GM10266 (cell line): ENCODE results near the gene SSBP3.

Experiments used
- DNase-seq: peaks from one replicate; pipeline ENCODE4 v3.0.0; 2012; ENCODE audit errors: extremely low spot score
- CTCF ChIP-seq: IDR thresholded peaks from 2 replicates; pipeline ENCODE4 v1.5.1; 2012; ENCODE audit warnings: mild to moderate bottlenecking, low read depth; ENCODE audit not compliant: control insufficient read depth, insufficient read depth; ENCODE audit errors: missing control alignments

SSBP3 gene

GRCh38 chr1:54263601-54264226 lies 142.5 kb downstream of the SSBP3 start:
- no peak for TF ChIP-seq CTCF
- DNase-seq = no peak

- no peak for DNase-seq
- no peak for TF ChIP-seq CTCF
Measured at GRCh38 chr1:54262244-54262643, 143.9 kb downstream of the SSBP3 start.

- no peak for DNase-seq
- no peak for TF ChIP-seq CTCF
Measured at GRCh38 chr1:54260810-54261209, 145.4 kb downstream of the SSBP3 start.

DNA sequence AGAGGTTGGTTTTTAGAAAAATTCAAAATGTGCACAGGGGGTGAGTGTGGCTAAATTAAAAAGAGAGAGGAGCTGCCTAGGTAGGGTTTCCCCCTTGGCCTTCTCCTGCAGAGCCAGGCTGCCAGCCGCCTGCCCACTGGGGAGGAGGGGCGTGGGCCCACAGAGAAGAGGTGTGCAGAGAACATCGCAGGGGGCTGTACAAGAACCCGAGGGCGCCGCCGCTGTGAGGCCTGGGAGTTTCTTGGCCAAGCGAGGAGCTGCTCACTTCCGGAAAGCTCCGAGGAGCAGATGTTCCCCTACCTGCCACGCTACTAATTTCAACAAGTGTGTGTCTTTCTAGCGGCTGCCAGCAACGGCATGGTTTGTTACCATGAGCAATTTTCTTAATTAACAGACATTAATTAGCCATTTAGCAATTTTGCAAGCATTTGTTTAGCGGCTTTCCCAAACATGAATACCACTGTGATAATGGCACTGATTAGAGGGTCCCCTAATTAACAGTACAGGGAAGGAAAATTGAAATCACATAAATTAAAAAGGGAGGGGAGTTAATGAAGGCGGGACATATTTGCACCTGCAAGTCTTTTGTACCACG lies 146.6 kb downstream of the SSBP3 start:
- no peak for TF ChIP-seq CTCF
- no peak for DNase-seq

DNA sequence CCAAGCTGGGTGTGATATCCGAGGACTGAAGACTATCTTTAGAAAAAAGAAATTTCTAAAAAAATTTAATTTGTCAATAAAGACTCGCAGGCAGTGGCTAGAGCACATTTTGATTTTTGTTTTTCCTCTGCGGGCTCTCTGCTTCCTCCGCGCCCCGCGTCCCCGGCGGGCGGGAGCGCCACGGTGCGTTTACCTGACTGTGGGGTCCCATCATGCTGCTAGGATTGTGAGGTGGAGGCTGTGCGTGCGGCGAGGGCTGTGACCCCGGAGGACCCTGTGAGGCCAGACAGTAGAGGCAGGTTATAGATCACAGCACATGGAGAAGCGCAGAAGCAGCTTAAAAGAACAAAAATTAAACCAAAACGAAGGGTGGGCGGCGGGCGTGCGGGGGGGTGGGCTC lies 148.3 kb downstream of the SSBP3 start:
- no peak for DNase-seq
- TF ChIP-seq CTCF = no peak

- no peak for TF ChIP-seq CTCF
- DNase-seq = no peak
Measured at GRCh38 chr1:54257346-54257620, 148.9 kb downstream of the SSBP3 start.

DNA sequence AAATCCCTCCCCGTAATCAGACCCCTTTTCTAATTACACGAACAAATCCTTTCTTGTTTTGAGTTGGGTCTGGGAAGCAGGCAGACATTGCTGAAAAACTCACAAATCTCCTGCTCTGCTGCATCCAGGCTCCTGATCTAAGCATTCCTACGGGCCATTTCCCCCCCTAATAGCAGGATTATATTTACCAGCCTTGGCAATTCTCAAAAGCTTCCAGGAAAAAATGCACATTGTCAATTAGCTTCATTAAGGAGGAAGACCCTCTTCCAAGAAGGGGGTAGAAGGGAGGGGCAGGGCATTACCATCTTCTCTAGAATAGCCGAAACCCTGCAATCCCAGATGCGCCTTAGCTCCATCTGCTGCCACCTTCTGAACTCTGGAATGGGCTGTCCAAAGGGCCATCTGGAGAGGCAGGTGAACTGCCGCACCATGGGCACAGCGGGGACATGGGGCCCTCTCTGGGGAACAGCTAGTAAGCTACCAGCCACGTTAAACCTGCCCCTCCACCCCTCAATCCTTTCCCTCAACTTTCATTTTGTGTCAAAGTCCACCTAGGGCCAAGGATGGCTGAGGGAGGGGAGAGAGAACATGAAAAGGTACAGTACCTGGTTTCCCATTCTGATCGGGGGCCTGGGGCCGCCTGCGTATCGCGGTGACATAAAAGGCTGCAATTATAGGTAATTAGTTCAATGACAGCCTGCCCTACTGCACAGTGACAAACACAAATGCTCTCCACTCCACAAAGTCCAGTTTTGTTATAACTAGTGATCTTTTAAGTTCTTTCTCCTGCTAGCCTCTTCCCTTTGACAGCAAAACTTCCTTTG lies 149.5 kb downstream of the SSBP3 start:
- DNase-seq = no peak
- TF ChIP-seq CTCF = no peak
